Measurements from ENCODE around the gene UBR3.

The UBR3 gene

DNA sequence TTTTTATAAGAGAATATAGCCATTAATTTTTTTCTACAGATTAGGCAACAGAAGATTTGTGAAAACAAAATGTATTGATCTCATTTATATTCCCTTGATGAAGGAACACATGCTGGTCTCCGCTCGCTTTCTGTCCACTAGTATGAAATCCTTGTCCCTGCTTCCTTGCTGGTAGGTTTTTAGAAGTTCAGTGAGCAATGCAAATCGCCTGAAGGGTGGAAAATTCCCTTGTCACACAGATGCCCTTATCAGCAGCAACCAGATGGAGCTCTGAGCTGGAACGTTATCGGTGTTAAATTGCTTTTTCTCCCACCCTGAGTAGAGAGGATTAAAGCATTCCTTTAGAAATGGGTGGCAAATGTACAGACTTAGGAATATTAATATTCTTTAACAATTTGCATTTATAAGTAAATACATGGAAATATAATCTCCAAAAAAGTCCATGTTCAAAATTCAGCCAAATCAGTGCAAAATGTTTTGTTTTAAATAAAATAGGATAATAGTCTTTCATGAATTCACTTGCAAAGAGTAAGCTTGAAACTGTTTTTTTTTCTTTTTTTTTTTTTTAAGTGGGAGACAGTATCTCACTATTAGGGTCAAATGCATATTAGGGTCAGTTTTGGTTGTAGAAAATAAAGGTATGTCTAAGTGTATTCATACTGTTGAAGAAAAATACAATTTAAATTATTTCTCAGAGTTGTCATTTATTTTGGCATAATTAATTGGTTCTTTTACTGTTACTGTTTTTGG, 186.7 kb downstream of the UBR3 start:
- Histone ChIP-seq H3K9ac (ENCODE audit: low read length) (no peak overlapping the region), H3K36me3 (ENCODE audit: control insufficient read depth, low read depth, low read length) (no peaks in the 10 kb centered on the region), H3K27me3 (ENCODE audit: control insufficient read depth, insufficient read depth, low read length) (no peaks in the 10 kb centered on the region), H3K27ac (ENCODE audit: low read length) (no peak overlapping the region), H3K4me1 (ENCODE audit: control insufficient read depth, low read depth, low read length) (peaks cover 6% of the 10 kb centered on the region), H3K9me3 (ENCODE audit: control insufficient read depth, low read depth, low read length) (no peaks in the 10 kb centered on the region), H3K4me3 (ENCODE audit: low read length) (no peak overlapping the region)

- no peaks in the 10 kb centered on the region for H3K9me3 ChIP-seq (ENCODE audit: control insufficient read depth, low read depth, low read length)
- H3K4me3 ChIP-seq (ENCODE audit: low read length): no peak overlapping the region
- H3K27me3 ChIP-seq (ENCODE audit: control insufficient read depth, insufficient read depth, low read length): no peaks in the 10 kb centered on the region
- peaks cover 6% of the 10 kb centered on the region for H3K4me1 ChIP-seq (ENCODE audit: control insufficient read depth, low read depth, low read length)
- no peak overlapping the region for H3K9ac ChIP-seq (ENCODE audit: low read length)
- no peaks in the 10 kb centered on the region for H3K36me3 ChIP-seq (ENCODE audit: control insufficient read depth, low read depth, low read length)
- H3K27ac ChIP-seq (ENCODE audit: low read length): no peak overlapping the region
Measured at GRCh38 chr2:170014769-170015168, 187.5 kb downstream of the UBR3 start.

GRCh38 chr2:170017860-170018532, 190.7 kb downstream of the UBR3 start:
- H3K4me1 ChIP-seq (ENCODE audit: control insufficient read depth, low read depth, low read length): peaks cover 6% of the 10 kb centered on the region
- no peaks in the 10 kb centered on the region for H3K9me3 ChIP-seq (ENCODE audit: control insufficient read depth, low read depth, low read length)
- H3K27ac ChIP-seq (ENCODE audit: low read length): no peak overlapping the region
- H3K27me3 ChIP-seq (ENCODE audit: control insufficient read depth, insufficient read depth, low read length): no peaks in the 10 kb centered on the region
- no peaks in the 10 kb centered on the region for H3K36me3 ChIP-seq (ENCODE audit: control insufficient read depth, low read depth, low read length)
- H3K4me3 ChIP-seq (ENCODE audit: low read length): no peak overlapping the region
- H3K9ac ChIP-seq (ENCODE audit: low read length): no peak overlapping the region

DNA sequence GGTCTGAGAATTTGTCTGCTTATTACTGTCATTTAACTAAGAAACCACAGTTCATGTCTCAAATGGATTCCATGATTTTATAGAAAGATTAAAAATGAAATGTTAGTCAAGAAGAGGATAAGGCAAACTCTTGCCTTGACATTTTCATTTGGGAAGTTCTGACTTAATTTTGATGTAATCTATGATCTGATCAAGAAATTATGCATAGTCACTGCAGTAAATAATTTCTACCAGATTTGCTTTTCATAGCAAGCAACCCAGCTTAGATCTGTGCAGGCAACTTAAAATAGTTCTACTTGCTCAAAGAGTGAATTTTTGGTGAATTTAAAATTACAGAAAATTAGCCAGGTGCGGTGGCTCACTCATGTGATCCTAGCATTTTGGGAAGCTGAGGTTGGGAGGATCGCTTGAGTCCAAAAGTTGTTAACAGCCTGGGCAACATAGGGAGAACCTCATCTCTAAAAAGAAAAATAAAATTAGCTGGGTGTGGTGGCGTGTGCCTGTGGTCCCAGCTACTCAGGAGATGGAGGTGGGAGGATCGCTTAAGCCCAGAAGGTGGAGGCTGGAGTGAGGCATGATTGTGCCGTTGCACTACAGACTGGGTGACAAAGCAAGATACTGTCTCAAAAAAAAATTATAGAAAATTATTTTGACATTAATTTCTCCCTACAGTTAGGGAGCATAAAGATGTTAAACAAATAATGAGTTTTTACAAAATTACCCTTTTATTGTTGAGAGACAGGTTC, 192.0 kb downstream of the UBR3 start:
- H3K9me3 ChIP-seq (ENCODE audit: control insufficient read depth, low read depth, low read length): no peaks in the 10 kb centered on the region
- no peak overlapping the region for H3K4me3 ChIP-seq (ENCODE audit: low read length)
- H3K27ac ChIP-seq (ENCODE audit: low read length): no peak overlapping the region
- peaks cover under 1% of the 10 kb centered on the region for H3K4me1 ChIP-seq (ENCODE audit: control insufficient read depth, low read depth, low read length)
- no peak overlapping the region for H3K9ac ChIP-seq (ENCODE audit: low read length)
- H3K27me3 ChIP-seq (ENCODE audit: control insufficient read depth, insufficient read depth, low read length): no peaks in the 10 kb centered on the region
- H3K36me3 ChIP-seq (ENCODE audit: control insufficient read depth, low read depth, low read length): no peaks in the 10 kb centered on the region

DNA sequence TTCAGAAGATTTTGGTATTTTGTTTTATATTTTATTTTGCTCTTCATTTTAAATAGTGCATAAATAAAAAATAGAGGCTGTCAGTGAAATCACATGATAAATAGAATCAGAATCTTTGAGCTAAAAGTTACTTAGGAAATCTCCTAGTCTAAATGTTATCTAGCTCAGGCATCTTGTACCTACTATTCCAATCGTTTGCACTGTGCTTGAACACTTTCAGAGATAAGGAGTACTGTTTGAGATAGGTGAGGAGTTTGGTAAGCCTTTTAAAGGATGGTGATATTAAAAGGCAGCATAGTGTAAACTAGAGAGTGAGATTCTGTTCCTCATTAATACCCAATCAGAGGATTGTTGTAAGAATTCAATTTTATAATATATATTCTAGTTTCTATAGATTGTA, 193.5 kb downstream of the UBR3 start:
- Histone ChIP-seq H3K4me3 (ENCODE audit: low read length) (no peak overlapping the region), H3K27me3 (ENCODE audit: control insufficient read depth, insufficient read depth, low read length) (no peaks in the 10 kb centered on the region), H3K36me3 (ENCODE audit: control insufficient read depth, low read depth, low read length) (no peaks in the 10 kb centered on the region), H3K4me1 (ENCODE audit: control insufficient read depth, low read depth, low read length) (no peaks in the 10 kb centered on the region), H3K9ac (ENCODE audit: low read length) (no peak overlapping the region), H3K27ac (ENCODE audit: low read length) (no peak overlapping the region), H3K9me3 (ENCODE audit: control insufficient read depth, low read depth, low read length) (no peaks in the 10 kb centered on the region)

DNA sequence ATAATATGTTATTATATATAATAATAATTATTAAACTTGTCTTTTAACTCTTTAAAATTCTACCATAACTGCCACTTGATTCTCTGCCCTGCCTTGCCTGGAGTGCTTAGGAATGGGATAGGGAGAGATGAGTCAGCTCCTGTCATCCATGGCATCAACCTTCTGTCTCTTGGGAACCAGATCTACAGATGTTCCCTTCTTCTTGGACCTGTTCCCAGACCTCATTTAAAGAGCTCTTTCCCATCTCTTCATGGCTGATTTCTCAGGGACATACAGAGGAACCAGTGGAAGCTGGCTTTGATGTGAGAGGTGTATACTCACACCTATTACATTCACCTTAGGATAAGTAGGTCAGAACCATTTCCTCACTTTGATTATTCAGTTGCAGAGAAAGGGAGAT, 195.4 kb downstream of the UBR3 start:
- Histone ChIP-seq H3K27ac (ENCODE audit: low read length) (no peak overlapping the region), H3K27me3 (ENCODE audit: control insufficient read depth, insufficient read depth, low read length) (no peaks in the 10 kb centered on the region), H3K9ac (ENCODE audit: low read length) (no peak overlapping the region), H3K9me3 (ENCODE audit: control insufficient read depth, low read depth, low read length) (no peaks in the 10 kb centered on the region), H3K4me1 (ENCODE audit: control insufficient read depth, low read depth, low read length) (peaks cover 4% of the 10 kb centered on the region), H3K4me3 (ENCODE audit: low read length) (no peak overlapping the region), H3K36me3 (ENCODE audit: control insufficient read depth, low read depth, low read length) (no peaks in the 10 kb centered on the region)

DNA sequence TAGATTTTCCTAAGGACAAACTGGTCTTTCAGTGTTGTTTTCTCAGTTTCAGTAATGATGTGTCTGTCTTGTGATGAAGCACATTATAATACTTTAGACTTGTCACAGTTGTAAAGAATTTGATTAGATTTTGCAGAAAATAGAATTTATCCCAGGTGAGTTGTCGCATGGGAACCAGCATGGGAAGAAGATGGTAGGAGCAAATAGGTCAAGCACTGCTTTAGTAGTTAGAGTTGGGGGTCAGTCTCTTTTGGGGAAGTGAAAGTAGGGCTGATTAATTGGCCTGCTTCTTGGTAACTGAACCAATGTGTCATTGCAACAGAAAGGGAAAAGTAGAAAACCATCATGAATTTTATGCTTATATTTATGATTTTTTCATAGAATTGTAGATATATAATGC, 197.5 kb downstream of the UBR3 start:
- H3K36me3 ChIP-seq (ENCODE audit: control insufficient read depth, low read depth, low read length): no peaks in the 10 kb centered on the region

GRCh38 chr2:170025223-170025622, 198.0 kb downstream of the UBR3 start:
- Histone ChIP-seq H3K27me3 (ENCODE audit: control insufficient read depth, insufficient read depth, low read length) (no peaks in the 10 kb centered on the region), H3K4me1 (ENCODE audit: control insufficient read depth, low read depth, low read length) (peaks cover 20% of the 10 kb centered on the region), H3K9me3 (ENCODE audit: control insufficient read depth, low read depth, low read length) (no peaks in the 10 kb centered on the region), H3K4me3 (ENCODE audit: low read length) (no peak overlapping the region), H3K27ac (ENCODE audit: low read length) (no peak overlapping the region), H3K36me3 (ENCODE audit: control insufficient read depth, low read depth, low read length) (no peaks in the 10 kb centered on the region), H3K9ac (ENCODE audit: low read length) (no peak overlapping the region)

More for the DNA sequence above, 197.5 kb downstream of the UBR3 start:
- Histone ChIP-seq H3K27ac (ENCODE audit: low read length) (no peak overlapping the region), H3K9me3 (ENCODE audit: control insufficient read depth, low read depth, low read length) (no peaks in the 10 kb centered on the region), H3K4me1 (ENCODE audit: control insufficient read depth, low read depth, low read length) (peaks cover 15% of the 10 kb centered on the region), H3K27me3 (ENCODE audit: control insufficient read depth, insufficient read depth, low read length) (no peaks in the 10 kb centered on the region), H3K4me3 (ENCODE audit: low read length) (no peak overlapping the region), H3K9ac (ENCODE audit: low read length) (no peak overlapping the region)

DNA sequence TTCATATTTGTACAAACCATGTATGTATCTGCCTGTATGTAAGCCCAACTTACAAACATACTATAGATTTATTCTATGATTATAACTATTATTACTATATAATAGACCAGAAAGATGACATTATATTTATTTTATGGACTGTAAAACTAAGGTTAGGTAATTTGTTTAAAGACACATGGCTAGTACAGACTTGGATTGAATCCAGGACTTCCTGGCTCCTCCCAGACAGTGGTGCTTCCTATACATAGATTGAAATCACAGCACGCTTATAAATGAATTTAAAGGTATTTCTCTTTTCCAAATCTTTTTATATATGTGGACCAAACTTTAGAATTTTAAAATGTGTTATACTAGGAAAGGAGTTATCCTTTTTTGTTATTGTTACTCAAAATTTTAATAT, 199.1 kb downstream of the UBR3 start:
- H3K9ac ChIP-seq (ENCODE audit: low read length): no peak overlapping the region
- H3K36me3 ChIP-seq (ENCODE audit: control insufficient read depth, low read depth, low read length): no peaks in the 10 kb centered on the region
- H3K4me3 ChIP-seq (ENCODE audit: low read length): no peak overlapping the region
- H3K4me1 ChIP-seq (ENCODE audit: control insufficient read depth, low read depth, low read length): peaks cover 20% of the 10 kb centered on the region
- no peak overlapping the region for H3K27ac ChIP-seq (ENCODE audit: low read length)
- no peaks in the 10 kb centered on the region for H3K27me3 ChIP-seq (ENCODE audit: control insufficient read depth, insufficient read depth, low read length)
- no peaks in the 10 kb centered on the region for H3K9me3 ChIP-seq (ENCODE audit: control insufficient read depth, low read depth, low read length)

GRCh38 chr2:170029551-170029950, 202.3 kb downstream of the UBR3 start:
- no peak overlapping the region for H3K4me3 ChIP-seq (ENCODE audit: low read length)
- H3K4me1 ChIP-seq (ENCODE audit: control insufficient read depth, low read depth, low read length): peaks cover 20% of the 10 kb centered on the region
- no peak overlapping the region for H3K27ac ChIP-seq (ENCODE audit: low read length)
- H3K9me3 ChIP-seq (ENCODE audit: control insufficient read depth, low read depth, low read length): no peaks in the 10 kb centered on the region
- H3K36me3 ChIP-seq (ENCODE audit: control insufficient read depth, low read depth, low read length): no peaks in the 10 kb centered on the region
- no peaks in the 10 kb centered on the region for H3K27me3 ChIP-seq (ENCODE audit: control insufficient read depth, insufficient read depth, low read length)
- H3K9ac ChIP-seq (ENCODE audit: low read length): no peak overlapping the region

DNA sequence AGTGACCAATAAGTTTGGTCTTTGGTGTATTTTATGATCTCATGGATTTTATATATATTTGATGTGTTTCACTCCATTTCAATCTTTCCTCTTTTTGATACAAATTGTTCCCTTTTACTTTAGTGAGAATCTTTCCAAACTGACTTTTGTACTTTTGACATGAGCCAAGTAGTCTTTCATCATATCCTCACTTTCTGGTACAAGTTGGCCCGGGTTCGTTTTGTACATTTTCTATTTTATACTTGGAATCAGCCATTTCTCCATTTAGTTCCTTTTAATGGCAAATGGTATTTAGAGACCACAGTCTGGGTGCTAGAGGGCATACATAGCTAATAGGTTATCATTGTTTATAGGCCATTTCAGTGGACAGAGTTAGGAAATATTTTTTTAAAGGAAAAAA, 202.8 kb downstream of the UBR3 start:
- H3K9me3 ChIP-seq (ENCODE audit: control insufficient read depth, low read depth, low read length): no peaks in the 10 kb centered on the region
- H3K27ac ChIP-seq (ENCODE audit: low read length): no peak overlapping the region
- H3K27me3 ChIP-seq (ENCODE audit: control insufficient read depth, insufficient read depth, low read length): no peaks in the 10 kb centered on the region
- H3K4me3 ChIP-seq (ENCODE audit: low read length): no peak overlapping the region
- no peak overlapping the region for H3K9ac ChIP-seq (ENCODE audit: low read length)
- no peaks in the 10 kb centered on the region for H3K36me3 ChIP-seq (ENCODE audit: control insufficient read depth, low read depth, low read length)
- peaks cover 20% of the 10 kb centered on the region for H3K4me1 ChIP-seq (ENCODE audit: control insufficient read depth, low read depth, low read length)
